OCI-M1 (cell line): ENCODE results near the gene TNNT1.

Experiments used
- DNase-seq: peaks from one replicate; lab custom pipeline; 2025; lab: John Stamatoyannopoulos, UW

Gene TNNT1

DNA sequence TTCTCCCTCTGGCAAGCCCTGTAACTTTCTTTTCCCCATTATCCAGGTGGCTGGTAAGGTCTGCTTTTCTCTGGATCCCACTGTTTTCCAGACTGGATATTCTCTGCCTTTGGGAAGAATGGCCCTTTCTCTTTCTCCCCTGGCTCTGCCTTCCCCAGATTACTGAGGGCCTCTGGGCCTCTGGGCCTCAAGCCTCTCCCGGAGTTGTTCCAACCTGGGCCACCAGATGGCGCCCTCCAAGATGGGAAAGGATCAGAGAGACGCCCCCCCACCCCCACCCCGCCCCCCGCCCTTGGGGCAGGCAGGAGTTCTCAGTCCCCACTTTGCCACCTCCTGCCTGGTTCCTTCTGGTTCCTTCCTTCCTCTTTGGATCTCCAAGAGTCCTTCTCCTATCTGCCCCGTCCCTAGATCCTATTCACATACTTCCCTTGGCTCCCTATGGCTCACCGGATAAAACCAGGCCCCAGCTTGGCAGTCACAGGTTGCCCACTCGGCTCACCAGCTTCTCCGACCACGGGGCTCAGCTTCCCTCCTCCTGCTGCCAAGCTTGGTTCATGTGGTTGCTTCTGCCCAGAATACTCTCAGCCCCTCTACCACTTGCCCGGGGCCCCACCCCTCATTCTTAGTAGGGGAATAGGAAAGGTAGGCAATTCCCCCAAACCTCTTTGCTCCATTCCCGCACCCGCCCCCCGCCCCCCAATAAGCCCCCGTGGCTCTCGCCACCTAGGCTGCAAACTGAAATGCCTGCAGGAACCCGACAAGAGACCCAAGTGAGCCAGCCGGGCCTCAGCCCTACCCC, 60.3 kb downstream of the TNNT1 start:
- peak; percentile 92 for DNase-seq

DNA sequence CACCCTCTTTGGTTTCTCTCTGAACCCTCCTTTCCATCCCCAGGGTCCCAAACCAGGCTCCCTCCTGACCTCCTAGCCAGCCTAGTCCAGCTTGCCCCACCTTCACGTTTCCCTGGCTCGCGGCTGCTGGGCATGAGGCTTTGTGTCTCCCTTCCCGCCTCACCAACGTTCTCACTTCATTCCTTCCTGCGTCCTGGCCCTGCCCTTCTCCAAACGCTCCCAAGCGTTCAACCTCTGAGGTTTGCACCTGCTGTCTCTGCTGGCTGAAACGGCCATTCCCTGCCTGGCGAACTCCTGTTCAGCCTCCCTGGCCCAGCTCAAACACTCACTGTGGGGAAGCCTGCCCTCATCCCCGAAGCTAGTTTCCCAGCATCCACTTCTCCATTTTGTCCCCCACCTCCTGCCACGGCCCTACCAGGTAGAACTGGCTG, 61.0 kb downstream of the TNNT1 start:
- DNase-seq, result no peak

DNA sequence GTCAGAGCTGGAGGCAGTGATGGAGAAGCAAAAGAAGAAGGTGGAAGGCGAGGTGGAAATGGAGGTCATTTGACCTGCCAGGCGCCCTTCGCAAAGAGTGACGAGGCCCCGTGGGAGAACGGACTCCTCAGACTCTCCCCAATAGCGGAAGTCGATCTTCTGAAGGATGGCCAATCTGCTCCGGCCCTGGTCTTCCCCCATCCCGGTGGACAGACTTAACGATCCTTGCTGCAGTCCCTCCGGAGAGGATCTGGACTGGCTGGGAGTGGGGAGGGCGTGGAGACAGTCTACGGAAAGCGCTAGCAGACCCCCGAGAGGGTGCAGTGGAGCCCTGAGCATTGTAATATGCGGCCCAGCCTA, 61.5 kb downstream of the TNNT1 start:
- no peak for DNase-seq

DNA sequence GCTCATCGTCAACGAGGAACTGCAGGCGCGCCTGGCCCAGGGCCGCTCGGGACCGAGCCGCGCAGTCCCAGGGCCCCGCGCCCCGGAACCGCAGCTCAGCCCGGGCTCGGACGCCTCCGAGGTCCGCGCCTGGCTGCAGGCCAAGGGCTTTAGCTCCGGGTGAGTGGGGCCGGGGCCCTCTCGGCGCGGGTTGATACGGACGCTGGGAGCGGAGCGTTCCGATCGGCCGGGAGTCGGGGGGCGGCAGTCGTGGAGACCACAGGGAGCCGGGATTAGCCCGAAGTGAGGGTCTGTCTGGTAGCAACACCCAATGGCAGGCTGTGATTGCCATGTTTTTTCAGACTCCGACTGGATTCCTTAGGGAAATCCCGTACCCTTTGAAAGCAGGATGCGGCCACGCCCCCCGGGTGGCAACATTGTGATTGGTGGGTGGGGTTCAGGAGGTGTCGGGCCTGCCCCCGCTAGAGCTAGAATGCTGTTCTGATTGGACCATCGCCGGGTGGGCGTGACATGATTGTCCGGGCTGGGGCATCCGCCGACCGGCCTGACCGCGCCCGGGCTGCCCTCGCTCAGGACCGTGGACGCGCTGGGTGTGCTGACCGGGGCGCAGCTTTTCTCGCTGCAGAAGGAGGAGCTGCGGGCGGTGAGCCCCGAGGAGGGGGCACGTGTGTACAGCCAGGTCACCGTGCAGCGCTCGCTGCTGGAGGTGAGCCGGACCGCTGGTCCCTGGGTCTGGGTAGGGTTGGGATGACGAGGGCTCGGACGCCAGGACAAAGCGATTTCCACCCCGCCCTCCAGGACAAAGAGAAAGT, 62.1 kb downstream of the TNNT1 start:
- DNase-seq, result no peak

DNA sequence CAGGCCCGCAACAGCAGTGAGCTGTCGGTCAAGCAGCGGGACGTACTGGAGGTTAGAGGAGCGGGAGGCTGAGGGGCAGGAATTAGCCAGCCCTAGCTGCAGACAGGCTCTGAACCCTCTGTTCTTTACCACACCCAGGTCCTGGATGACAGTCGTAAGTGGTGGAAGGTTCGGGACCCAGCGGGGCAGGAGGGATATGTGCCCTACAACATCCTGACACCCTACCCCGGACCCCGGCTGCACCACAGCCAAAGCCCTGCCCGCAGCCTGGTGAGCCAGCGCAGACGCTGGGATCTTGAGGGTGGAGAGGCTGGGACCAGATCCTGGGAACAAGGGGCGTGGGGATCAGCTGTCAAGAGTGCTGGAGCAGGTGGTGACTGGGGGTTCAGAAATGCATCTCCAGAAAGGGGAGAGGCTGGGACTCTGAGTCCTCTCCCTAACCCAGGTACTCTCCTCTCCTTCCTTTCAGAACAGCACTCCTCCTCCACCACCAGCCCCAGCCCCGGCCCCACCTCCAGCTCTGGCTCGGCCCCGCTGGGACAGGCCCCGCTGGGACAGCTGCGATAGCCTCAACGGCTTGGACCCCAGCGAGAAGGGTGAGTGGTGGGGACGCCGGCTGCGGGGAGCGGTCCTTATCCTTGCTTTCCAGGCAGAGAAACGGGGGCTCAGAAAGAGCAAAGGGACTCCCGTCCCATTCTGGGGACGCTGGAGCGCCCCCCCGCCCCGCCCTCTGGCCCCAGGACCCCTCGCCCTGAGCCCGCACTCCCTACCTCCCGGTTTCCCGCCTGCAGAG, 62.9 kb downstream of the TNNT1 start:
- DNase-seq, result no peak

DNA sequence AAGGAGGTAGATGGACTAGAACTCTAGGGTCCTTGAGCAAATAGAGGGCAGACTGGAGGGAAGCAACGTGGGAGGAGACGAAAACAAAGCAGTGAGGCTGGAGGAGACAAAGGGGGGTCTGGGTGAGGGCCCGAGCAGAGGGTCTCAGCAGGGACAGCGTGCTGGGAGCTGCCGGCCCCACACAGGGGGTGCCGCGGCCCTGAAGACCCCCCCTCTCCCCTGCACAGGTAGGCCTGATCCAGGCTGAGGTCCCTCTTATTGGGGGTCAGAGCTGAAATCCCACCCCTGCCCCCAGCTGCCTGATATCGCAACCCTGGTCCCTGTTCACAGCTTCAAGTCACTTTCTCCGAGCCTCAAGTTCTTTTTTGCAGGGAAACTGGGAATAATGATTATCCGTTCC, 64.6 kb downstream of the TNNT1 start:
- no peak for DNase-seq

DNA sequence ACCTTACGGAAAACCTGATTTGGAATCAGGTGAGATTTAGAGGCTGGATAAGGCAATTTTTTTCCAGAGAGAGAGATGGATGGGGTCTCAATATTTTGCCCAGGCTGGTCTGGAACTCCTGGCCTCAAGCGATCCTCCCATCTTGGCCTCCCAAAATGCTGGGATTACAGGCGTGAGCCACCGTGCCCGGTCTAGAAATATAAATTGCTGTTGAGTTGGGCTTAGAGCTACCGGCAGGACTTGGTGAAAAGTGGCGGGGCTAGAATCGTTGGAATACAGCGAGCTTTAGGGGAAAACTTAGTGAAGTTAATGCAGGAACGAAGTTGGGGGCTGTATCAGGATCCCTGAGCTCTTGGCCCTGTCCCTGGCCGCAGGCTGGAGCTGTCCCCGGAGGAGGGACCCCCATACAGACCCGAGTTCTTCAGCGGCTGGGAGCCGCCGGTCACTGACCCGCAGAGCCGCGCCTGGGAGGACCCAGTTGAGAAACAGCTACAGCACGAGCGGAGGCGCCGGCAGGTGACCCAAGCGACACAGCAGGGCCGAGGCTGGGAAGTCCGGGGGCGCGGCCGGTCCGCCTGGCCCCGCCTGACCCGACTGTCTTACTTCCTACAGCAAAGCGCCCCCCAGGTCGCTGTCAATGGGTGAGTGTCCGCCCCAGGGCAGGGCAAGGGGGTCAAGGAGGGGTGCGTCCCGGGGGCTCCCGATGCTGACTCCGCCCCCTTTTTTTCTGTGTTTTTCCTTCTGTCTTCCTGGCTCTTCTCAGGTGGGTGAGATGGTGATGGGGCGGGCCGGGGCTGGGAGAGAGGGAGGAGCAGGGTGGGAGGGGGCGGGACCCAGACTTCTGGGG, 65.8 kb downstream of the TNNT1 start:
- no peak for DNase-seq
